Transverse colon (tissue), 4 donors: ENCODE measurements around the gene PRKCE.

Source experiments
- EP300 ChIP-seq: sonication (generic); formaldehyde crosslinking; IDR thresholded peaks from one replicate; pipeline ENCODE4 v1.6.1; 2017; ENCODE audit warnings: antibody characterized with exemption, low read depth
- POLR2A ChIP-seq: fragments of 450-650 bp; IDR thresholded peaks from one replicate; pipeline ENCODE4 v1.6.1; 2016; ENCODE audit warnings: antibody characterized with exemption, mild to moderate bottlenecking, moderate library complexity
- POLR2AphosphoS5 ChIP-seq, 3 donors: sonication (generic); formaldehyde crosslinking; IDR thresholded peaks; one replicate each; pipeline ENCODE4 v1.6.1; 2016; ENCODE audit warnings: antibody characterized with exemption in 3 of 3
- TF ChIP-seq, protein P1 (sequence below), 5 experiments: fragments of 200-600 bp in 3 of 5; fragments of 450-650 bp in 2 of 5; sonication (generic) in 3 of 5; IDR thresholded peaks; 1 replicate in 2 of 5; 2 replicates in 3 of 5; pipeline ENCODE4 v1.5.1; 2016 to 2017; ENCODE audit warnings: antibody characterized with exemption in 5 of 5, inconsistent platforms in 3 of 5, mild to moderate bottlenecking in 2 of 5, moderate library complexity in 1 of 5

DNA sequence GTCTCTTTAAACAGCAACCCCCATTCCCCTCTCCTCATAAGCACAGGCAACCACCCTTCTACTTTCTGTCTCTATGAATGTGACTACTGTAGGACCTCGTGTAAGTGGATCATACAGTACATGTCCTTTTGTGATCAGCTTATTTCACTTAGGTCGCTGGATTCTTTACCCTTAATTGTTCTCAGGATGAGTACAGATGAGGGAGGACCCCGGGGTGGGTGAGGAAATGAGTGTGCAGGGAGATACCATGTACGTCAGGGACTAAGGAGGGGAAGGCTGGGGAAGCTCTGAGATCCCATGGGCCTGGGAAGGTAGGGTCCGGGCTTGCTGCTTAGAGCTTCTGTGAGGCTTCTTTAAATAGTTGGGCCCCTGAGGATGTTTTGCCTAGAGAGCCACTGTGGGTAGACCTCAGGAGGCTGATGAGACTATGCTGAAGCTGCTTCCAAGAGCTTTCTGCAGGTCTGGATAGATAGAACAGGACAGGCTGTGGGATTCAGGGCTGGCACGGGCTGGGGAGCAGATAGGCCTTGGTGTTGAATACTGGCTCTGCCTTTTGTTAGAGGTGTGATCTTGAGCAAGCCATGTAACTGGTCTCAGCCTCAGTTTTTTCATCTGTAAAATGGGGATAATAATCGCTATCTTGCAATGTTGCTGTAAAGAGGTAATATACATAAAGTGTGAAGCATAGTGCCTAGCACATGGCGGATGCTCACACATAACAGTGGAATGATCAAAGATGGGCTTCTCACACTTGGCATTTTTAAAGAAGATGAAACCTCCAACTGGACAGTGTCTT is 155.3 kb downstream of the PRKCE start:
- TF ChIP-seq EP300: no peak
- no peak for TF ChIP-seq POLR2A
- TF ChIP-seq, protein P1, sequence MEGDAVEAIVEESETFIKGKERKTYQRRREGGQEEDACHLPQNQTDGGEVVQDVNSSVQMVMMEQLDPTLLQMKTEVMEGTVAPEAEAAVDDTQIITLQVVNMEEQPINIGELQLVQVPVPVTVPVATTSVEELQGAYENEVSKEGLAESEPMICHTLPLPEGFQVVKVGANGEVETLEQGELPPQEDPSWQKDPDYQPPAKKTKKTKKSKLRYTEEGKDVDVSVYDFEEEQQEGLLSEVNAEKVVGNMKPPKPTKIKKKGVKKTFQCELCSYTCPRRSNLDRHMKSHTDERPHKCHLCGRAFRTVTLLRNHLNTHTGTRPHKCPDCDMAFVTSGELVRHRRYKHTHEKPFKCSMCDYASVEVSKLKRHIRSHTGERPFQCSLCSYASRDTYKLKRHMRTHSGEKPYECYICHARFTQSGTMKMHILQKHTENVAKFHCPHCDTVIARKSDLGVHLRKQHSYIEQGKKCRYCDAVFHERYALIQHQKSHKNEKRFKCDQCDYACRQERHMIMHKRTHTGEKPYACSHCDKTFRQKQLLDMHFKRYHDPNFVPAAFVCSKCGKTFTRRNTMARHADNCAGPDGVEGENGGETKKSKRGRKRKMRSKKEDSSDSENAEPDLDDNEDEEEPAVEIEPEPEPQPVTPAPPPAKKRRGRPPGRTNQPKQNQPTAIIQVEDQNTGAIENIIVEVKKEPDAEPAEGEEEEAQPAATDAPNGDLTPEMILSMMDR (IDR thresholded peaks at IDR 0.05): no peak
- no peak for TF ChIP-seq POLR2AphosphoS5 (IDR thresholded peaks at IDR 0.05)
